CD4-positive, alpha-beta T cell treated with Interleukin-15 for 4 hours (primary cell): Measurements from ENCODE around the gene TXN2.
"Not testable (repeated sequence)": the region's sequence is repeated elsewhere in the genome, so short reads cannot be mapped to it uniquely, and the experiment has no call there.

Experiments
- DNase-seq: peaks from one replicate; pipeline ENCODE4 v3.0.0-alpha.2; 2020; ENCODE audit warnings: low spot score

TXN2 gene

GRCh38 chr22:36430863-36431262, 50.6 kb downstream of the TXN2 start:
- no peak for DNase-seq

DNA sequence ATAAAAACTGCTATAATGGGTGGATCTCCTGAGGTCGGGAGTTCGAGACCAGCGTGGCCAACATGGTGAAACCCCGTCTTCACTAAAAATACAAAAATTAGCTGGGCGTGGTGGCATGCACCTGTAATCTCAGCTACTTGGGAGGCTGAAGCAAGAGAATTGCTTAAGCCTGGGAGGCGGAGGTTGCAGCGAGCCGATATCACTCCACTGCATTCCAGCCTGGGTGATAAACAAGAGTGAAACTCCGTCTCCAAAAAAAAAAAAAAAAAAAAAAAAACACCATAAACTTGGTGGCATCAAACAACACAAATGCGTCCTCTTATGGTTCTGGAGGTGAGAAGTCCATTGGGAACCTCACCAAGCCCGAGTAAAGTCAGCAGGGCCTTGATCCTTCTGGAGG, 53.5 kb downstream of the TXN2 start:
- not testable (repeated sequence) for DNase-seq

GRCh38 chr22:36425977-36426523, 55.4 kb downstream of the TXN2 start:
- no peak for DNase-seq

- DNase-seq: no peak
These were observed 56.4 kb downstream of the TXN2 start for GRCh38 chr22:36424901-36425579.

DNA sequence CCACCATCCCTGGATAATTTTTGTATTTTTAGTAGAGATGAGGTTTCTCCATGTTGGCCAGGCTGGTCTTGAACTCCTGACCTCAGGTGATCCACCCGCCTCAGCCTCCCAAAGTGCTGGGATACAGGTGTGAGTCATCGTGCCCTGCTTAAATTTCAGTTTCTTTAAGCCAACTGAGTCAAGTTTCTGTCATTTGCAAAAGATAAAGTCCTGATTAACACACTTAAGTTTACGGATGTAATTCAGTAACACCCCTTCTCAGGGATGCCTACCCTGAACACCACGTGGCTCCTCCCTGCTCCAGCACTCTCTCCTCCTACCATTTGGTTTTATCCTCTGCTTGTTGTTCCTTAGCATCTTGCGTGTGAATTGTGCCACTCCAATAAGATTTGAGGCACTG, 57.0 kb downstream of the TXN2 start:
- not testable (repeated sequence) for DNase-seq

DNA sequence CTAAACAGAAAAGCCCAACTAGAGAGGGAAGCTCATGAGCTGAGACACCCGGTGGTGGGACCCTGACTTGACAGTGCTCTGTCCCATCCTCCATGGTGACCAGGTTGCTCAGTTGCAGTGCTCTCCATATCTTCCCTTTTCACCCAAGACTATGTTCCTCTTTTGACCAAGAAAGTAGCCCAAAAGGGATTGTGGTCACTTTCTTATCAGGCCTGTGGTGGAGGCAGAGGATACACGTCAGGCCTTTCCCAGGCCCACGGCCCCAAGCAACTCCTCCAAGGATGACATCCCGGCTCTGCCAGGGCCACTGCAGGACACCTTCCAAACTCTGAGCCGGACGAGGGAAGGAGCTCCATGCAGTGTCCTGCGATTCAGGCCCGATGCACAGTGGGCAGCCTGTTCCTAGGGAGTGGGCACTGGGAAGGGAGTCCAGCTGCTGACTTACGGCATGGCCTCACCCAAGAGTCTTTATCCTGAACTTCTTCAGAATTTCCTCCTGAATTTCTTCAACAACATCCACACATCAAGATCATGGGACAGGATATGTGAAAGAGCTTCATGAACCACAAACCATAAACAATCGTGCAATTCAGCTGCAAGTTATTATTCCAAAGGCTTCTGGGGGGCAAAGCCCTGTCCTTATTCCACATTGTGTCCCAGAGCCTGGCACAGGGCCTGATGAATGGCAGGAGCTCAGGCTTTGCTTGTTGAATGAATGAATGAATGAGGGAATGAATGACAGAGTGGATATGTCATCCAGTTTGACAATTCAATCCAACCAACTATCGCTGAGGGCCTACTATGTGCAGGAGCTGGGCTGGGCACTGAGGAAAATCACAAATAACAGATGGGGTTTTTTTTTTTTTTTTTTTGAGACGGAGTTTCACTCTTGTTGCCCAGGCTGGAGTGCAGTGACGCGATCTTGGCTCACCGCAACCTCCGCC, 57.7 kb downstream of the TXN2 start:
- DNase-seq: no peak

- no peak for DNase-seq
These were observed 59.0 kb downstream of the TXN2 start for GRCh38 chr22:36422287-36423014.

DNA sequence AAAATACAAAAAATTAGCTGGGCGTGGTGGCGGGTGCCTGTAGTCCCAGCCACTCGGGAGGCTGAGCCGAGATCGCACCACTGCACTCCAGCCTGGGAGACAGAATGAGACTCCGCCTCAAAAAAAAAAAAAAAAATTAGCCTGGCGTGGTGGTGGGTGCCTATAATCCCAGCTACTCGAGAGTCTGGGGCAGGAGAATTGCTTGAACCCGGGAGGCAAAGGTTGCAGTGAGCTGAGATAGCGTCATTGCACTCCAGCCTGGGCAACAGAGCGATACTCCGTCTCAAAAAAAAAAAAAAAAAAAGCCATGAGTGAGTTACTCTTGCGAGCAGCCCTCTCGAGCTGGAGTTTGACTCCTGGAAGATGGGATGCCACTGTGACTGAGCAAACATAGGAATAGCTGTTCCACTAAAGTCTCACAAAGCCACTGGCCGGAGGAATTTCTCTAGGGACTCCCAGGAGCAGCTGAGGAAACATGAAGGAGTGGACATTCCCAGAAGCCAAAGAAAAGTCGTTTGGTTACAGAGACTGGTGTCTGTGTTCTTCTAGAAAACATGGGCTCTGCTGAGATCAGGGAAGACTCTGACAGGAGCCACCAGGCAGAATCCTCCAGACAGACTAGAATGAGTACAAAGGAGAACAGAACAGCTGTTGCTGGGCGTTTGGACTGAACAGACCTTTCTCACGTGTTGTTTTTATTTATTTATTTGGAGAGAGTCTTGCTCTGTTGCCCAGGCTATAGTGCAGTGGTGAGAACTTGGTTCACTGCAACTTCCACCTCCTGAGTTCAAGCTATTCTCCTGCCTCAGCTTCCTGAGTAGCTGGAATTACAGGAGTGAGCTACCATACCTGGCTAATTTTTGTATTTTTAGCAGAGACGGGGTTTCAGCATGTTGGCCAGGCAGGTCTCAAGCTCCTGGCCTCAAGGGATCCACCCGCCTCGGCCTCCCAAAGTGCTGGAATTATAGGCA, 61.2 kb downstream of the TXN2 start:
- no peak for DNase-seq

DNA sequence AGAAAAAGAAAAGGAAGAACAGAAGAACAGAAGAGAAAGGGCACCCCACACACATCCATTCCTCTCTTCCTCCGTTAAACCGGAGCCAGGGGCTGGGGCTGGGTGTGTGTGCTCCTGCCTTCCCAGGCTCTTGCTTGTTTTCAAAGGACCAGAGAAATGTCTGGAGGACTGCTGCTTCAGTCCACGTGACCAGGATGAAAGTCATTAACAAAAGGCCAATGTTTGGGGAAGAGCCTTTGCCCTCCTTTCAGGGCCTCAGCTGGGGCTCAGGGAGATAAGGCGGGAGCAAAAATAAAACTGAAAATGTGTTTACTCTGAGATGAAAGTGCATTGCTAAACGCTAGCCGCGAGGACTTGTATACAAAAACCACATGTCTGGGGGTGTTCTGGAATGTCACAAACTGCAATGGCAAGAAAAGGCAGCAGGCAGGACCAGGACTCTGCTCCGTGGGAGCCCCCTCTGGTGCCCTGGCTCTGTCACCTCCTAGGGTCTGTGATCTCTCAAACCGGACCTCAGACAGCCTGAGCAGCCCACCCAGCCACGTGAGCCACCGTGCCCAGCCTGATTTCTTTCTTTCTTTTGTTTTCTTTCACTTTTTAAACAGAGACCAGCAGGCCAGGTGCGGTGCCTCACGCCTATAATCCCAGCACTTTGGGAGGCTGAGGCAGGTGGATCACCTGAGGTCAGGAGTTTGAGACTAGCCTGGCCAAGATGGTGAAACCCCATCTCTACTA, 62.1 kb downstream of the TXN2 start:
- DNase-seq: no peak

- DNase-seq: no peak
These were observed 64.2 kb downstream of the TXN2 start for GRCh38 chr22:36417281-36417686.
